ENCODE data around the gene RC3H1. TPM values are rescaled to one million over a fixed set of nuclear protein-coding genes. Genes with fewer than 3 reads are reported as not detected.

RC3H1 gene
- total RNA-seq, 4 donors from 2014 or later = 19.7 to 26.2 (median 22.9) TPM

GRCh38 chr1:174041369-174041768, 19.2 kb upstream of the RC3H1 start:
- Histone ChIP-seq H3K9me3 (no peaks in the 10 kb centered on the region), H3K4me1 (no peaks in the 10 kb centered on the region), H3K27ac (no peak overlapping the region), H3K27me3 (no peaks in the 10 kb centered on the region), H3K36me3 (no peaks in the 10 kb centered on the region), H3K4me3 (no peak overlapping the region)
- TF ChIP-seq EP300 (IDR thresholded peaks at IDR 0.05) (no peak), POLR2A (IDR thresholded peaks at IDR 0.05) (no peak), CTCF (IDR thresholded peaks at IDR 0.05) (no peak)
- WGBS, 2 donors = 90 to 91% methylated on average over 1 of the region's 1 CpG
- no peak for DNase-seq (ENCODE audit: low spot score in 2 of 2)

- H3K27me3 ChIP-seq = no peaks in the 10 kb centered on the region
- H3K9me3 ChIP-seq = no peaks in the 10 kb centered on the region
- 79 to 81% methylated on average over 2 of the region's 2 CpGs for WGBS, 2 donors
- H3K36me3 ChIP-seq = no peaks in the 10 kb centered on the region
- H3K4me3 ChIP-seq = no peak overlapping the region
- no peaks in the 10 kb centered on the region for H3K4me1 ChIP-seq
- no peak for DNase-seq (ENCODE audit: low spot score in 2 of 2)
- H3K27ac ChIP-seq = no peak overlapping the region
- TF ChIP-seq CTCF (IDR thresholded peaks at IDR 0.05) (no peak), EP300 (IDR thresholded peaks at IDR 0.05) (no peak), POLR2A (IDR thresholded peaks at IDR 0.05) (no peak)
These were observed 18.2 kb upstream of the RC3H1 start for GRCh38 chr1:174040387-174040786.

GRCh38 chr1:174039027-174039426, 16.9 kb upstream of the RC3H1 start:
- Histone ChIP-seq H3K4me3 (no peak overlapping the region), H3K9me3 (no peaks in the 10 kb centered on the region), H3K36me3 (no peaks in the 10 kb centered on the region), H3K27ac (no peak overlapping the region), H3K27me3 (no peaks in the 10 kb centered on the region), H3K4me1 (no peaks in the 10 kb centered on the region)
- DNase-seq (ENCODE audit: low spot score in 2 of 2) = no peak
- TF ChIP-seq POLR2A (IDR thresholded peaks at IDR 0.05) (no peak), CTCF (IDR thresholded peaks at IDR 0.05) (no peak), EP300 (IDR thresholded peaks at IDR 0.05) (no peak)
- 44 to 48% methylated on average over 1 of the region's 1 CpG for WGBS, 2 donors

GRCh38 chr1:174036798-174037197, 14.6 kb upstream of the RC3H1 start:
- DNase-seq (ENCODE audit: low spot score in 2 of 2) = no peak
- Histone ChIP-seq H3K4me3 (no peak overlapping the region), H3K4me1 (no peaks in the 10 kb centered on the region), H3K36me3 (no peaks in the 10 kb centered on the region), H3K9me3 (no peaks in the 10 kb centered on the region), H3K27me3 (no peaks in the 10 kb centered on the region), H3K27ac (no peak overlapping the region)
- TF ChIP-seq POLR2A (IDR thresholded peaks at IDR 0.05) = no peak
- TF ChIP-seq CTCF (IDR thresholded peaks at IDR 0.05) = no peak
- TF ChIP-seq EP300 (IDR thresholded peaks at IDR 0.05) = no peak

GRCh38 chr1:174036204-174036603, 14.0 kb upstream of the RC3H1 start:
- Histone ChIP-seq H3K36me3 (no peaks in the 10 kb centered on the region), H3K4me1 (no peaks in the 10 kb centered on the region), H3K4me3 (no peak overlapping the region), H3K27me3 (no peaks in the 10 kb centered on the region), H3K9me3 (no peaks in the 10 kb centered on the region), H3K27ac (no peak overlapping the region)
- DNase-seq (ENCODE audit: low spot score in 2 of 2) = no peak
- 96 to 97% methylated on average over 2 of the region's 2 CpGs for WGBS, 2 donors
- TF ChIP-seq CTCF (IDR thresholded peaks at IDR 0.05) (no peak), EP300 (IDR thresholded peaks at IDR 0.05) (no peak), POLR2A (IDR thresholded peaks at IDR 0.05) (no peak)
